K562 (cell line): ENCODE data around the gene NR1D1. TPM values are rescaled to one million over a fixed set of nuclear protein-coding genes. Genes with fewer than 3 reads are reported as not detected.

Source experiments
- AFF1 ChIP-seq, 2 experiments: fragments of 450-650 bp; IDR thresholded peaks; 2 replicates each; pipeline ENCODE4 v1.6.1; 2018; ENCODE audit warnings: mild to moderate bottlenecking in 2 of 2, low read depth in 1 of 2; ENCODE audit not compliant: partially characterized antibody in 2 of 2
- BHLHE40 ChIP-seq: IDR thresholded peaks from 2 replicates; pipeline ENCODE4 v1.6.1; 2011; ENCODE audit warnings: low read length, improper control_type of control experiment
- CREB3L1 ChIP-seq: fragments of 450-650 bp; IDR thresholded peaks from 2 replicates; pipeline ENCODE4 v1.6.1; 2014; ENCODE audit warnings: low read depth, mild to moderate bottlenecking, moderate library complexity, borderline replicate concordance
- CREM ChIP-seq: IDR thresholded peaks from 2 replicates; pipeline ENCODE4 v1.6.1; 2014; ENCODE audit warnings: antibody characterized with exemption, low read depth
- ESRRA ChIP-seq: fragments of 450-650 bp; IDR thresholded peaks from 2 replicates; pipeline ENCODE4 v1.6.1; 2014; ENCODE audit warnings: low read depth, mild to moderate bottlenecking, moderate library complexity, borderline replicate concordance
- FOXK2 ChIP-seq, 2 experiments: fragments of 450-650 bp; IDR thresholded peaks in 1 of 2; conservative IDR thresholded peaks in 1 of 2; 2 replicates each; pipeline ENCODE4 v1.6.1; 2016; ENCODE audit warnings: low read depth in 2 of 2, mild to moderate bottlenecking in 1 of 2
- KLF13 ChIP-seq: fragments of 450-650 bp; IDR thresholded peaks from 2 replicates; pipeline ENCODE4 v1.6.1; 2016; ENCODE audit warnings: missing genetic modification characterization, low read depth, mild to moderate bottlenecking, missing compliant biosample characterization, moderate library complexity, borderline replicate concordance
- LARP7 ChIP-seq: fragments of 450-650 bp; IDR thresholded peaks from 2 replicates; pipeline ENCODE4 v1.6.1; 2016
- RCOR1 ChIP-seq, 2 experiments: IDR thresholded peaks; 2 replicates each; pipeline ENCODE4 v1.6.1; 2012; ENCODE audit warnings: low read depth in 2 of 2, low read length in 2 of 2, borderline replicate concordance in 1 of 2, improper control_type of control experiment in 1 of 2
- SMC3 ChIP-seq: conservative IDR thresholded peaks from 2 replicates; pipeline ENCODE4 v1.6.1; 2011; ENCODE audit warnings: low read depth, low read length, improper control_type of control experiment; ENCODE audit not compliant: insufficient read depth
- ZBTB17 ChIP-seq: fragments of 450-650 bp; formaldehyde crosslinking; IDR thresholded peaks from 2 replicates; pipeline ENCODE4 v1.4.0; 2020; ENCODE audit warnings: mild to moderate bottlenecking
- ZNF41 ChIP-seq: fragments of 250-450 bp; sonication (Bioruptor Pico); conservative IDR thresholded peaks from 2 replicates; pipeline ENCODE4 v1.4.0; 2020; ENCODE audit warnings: mild to moderate bottlenecking
- polyA plus RNA-seq, 8 experiments: library from polyadenylated mRNA; depleted of rRNA in 4 of 8; stranded (reverse) in 5 of 8; unstranded in 3 of 8; fragments of >200 nt; fragmentation: Nextera tagmentation in 2 of 8; fragmentation: Illumina TruSeq in 1 of 8; extraction: Ambion mirVana in 2 of 8; extraction: Trizol in 1 of 8; gene quantifications; 2 replicates each; pipeline versions ENCODE4 v1.2.1 to v1.2.3, GENCODE V29; 2011 to 2014; ENCODE audit warnings: inconsistent platforms in 1 of 8, missing spikeins in 1 of 8
- total RNA-seq, 7 experiments: library from RNA; depleted of rRNA in 6 of 7; stranded (reverse); fragments of >200 nt in 6 of 7; fragmentation: Illumina TruSeq in 2 of 7; extraction: Trizol in 2 of 7; gene quantifications; 2 replicates each; pipeline versions ENCODE4 v1.2.1 to v1.2.3, GENCODE V29; 2011 to 2021; ENCODE audit warnings: low replicate concordance in 1 of 7

NR1D1 gene
- total and polyA plus RNA-seq, 9 of the 15 experiments (the other 6 are each of a cell fraction or from before 2014, with no cell fraction given): 0.25 to 7.7 (median 0.65) TPM

GRCh38 chr17:40111221-40112128, 11.1 kb upstream of the NR1D1 start (continued):
- TF ChIP-seq LARP7: 0 out of 2 replicates have a peak, but pooled peaks have one; percentile 61
- TF ChIP-seq KLF13 (tag): 0 out of 2 replicates have a peak, but pooled peaks have one; percentile 14
- peak; percentile 52 to 72 for TF ChIP-seq FOXK2 (conservative IDR thresholded peaks at IDR 0.05 in 1 of 2, IDR thresholded peaks at IDR 0.05 in 1 of 2; ENCODE audit: low read depth in 2 of 2)
- 0 out of 2 replicates have a peak, but pooled peaks have one; percentile 24 for TF ChIP-seq ZNF41 (CRISPR knock-in tag)
- TF ChIP-seq CREB3L1: peak; percentile 65; the same call in 1 of the 2 replicates
- TF ChIP-seq SMC3: peak; percentile 90
- TF ChIP-seq ZBTB17: no peak
- peak in 1 of 2 experiments; percentile 82; a peak in 2 of 4 replicates for TF ChIP-seq RCOR1 (IDR thresholded peaks at IDR 0.05; ENCODE audit: borderline replicate concordance in 1 of 2, low read depth in 2 of 2, low read length in 2 of 2)
- peak; percentile 70 for TF ChIP-seq BHLHE40
- peak; percentile 44 for TF ChIP-seq CREM
- TF ChIP-seq AFF1 (IDR thresholded peaks at IDR 0.05; ENCODE audit: low read depth in 1 of 2, partially characterized antibody in 2 of 2): peak in 1 of 2 experiments; percentile 95
- peak; percentile 100 for TF ChIP-seq ESRRA
